T follicular helper cell (primary cell): ENCODE measurements around the gene GADD45A.
"Not testable (repeated sequence)": the region's sequence is repeated elsewhere in the genome, so short reads cannot be mapped to it uniquely, and the experiment has no call there.

Experiments
- DNase-seq: peaks from one replicate; pipeline ENCODE4 v3.0.0-alpha.2; 2020; ENCODE audit warnings: low read depth
- total RNA-seq, 2 experiments: gene quantifications; one replicate each; lab custom pipeline; 2026; lab: John Stamatoyannopoulos, UW

GADD45A gene
- 11.5 to 58.7 reads per million in 2 experiments for total RNA-seq

GRCh38 chr1:67685067-67685557 is at the start of gene GADD45A:
Gene GADD45A (plus strand): TSS chr1:67685201. CDS start chr1:67685495, 294 bp downstream.
- peak; percentile 92 for DNase-seq

- no peak for DNase-seq
Measured at GRCh38 chr1:67636146-67636545, 48.9 kb upstream of the GADD45A start.

GRCh38 chr1:67639361-67639760 is 45.6 kb upstream of the GADD45A start:
- no peak for DNase-seq

- no peak for DNase-seq
Measured at GRCh38 chr1:67642629-67643028, 42.4 kb upstream of the GADD45A start.

GRCh38 chr1:67644566-67644965 is 40.4 kb upstream of the GADD45A start:
- no peak for DNase-seq

- no peak for DNase-seq
Measured at GRCh38 chr1:67645495-67646144, 39.4 kb upstream of the GADD45A start.

GRCh38 chr1:67646145-67647035 is 38.6 kb upstream of the GADD45A start:
- no peak for DNase-seq

- no peak for DNase-seq
Measured at GRCh38 chr1:67647036-67647798, 37.8 kb upstream of the GADD45A start.

GRCh38 chr1:67647814-67648358 is 37.1 kb upstream of the GADD45A start:
- no peak for DNase-seq

- DNase-seq: no peak
Measured at GRCh38 chr1:67648582-67649326, 36.2 kb upstream of the GADD45A start.

GRCh38 chr1:67650061-67650460 is 34.9 kb upstream of the GADD45A start:
- no peak for DNase-seq

- DNase-seq: no peak
Measured at GRCh38 chr1:67651031-67651430, 34.0 kb upstream of the GADD45A start.

GRCh38 chr1:67652800-67653199 is 32.2 kb upstream of the GADD45A start:
- DNase-seq: no peak

- no peak for DNase-seq
Measured at GRCh38 chr1:67653304-67653703, 31.7 kb upstream of the GADD45A start.

- no peak for DNase-seq
Measured at GRCh38 chr1:67655581-67655980, 29.4 kb upstream of the GADD45A start.

- DNase-seq: not testable (repeated sequence)
Measured at GRCh38 chr1:67657152-67657551, 27.8 kb upstream of the GADD45A start.

- no peak for DNase-seq
Measured at GRCh38 chr1:67659229-67659628, 25.8 kb upstream of the GADD45A start.

- no peak for DNase-seq
Measured at GRCh38 chr1:67662884-67663283, 22.1 kb upstream of the GADD45A start.

- no peak for DNase-seq
Measured at GRCh38 chr1:67664048-67664447, 21.0 kb upstream of the GADD45A start.

GRCh38 chr1:67665307-67665706 is 19.7 kb upstream of the GADD45A start:
- DNase-seq: not testable (repeated sequence)

GRCh38 chr1:67666636-67667035 is 18.4 kb upstream of the GADD45A start:
- DNase-seq: no peak
